Uterus (tissue), 4 donors: ENCODE measurements around the gene SP140L. TPM values are rescaled to one million over a fixed set of nuclear protein-coding genes. Genes with fewer than 3 reads are reported as not detected.
"Not testable (repeated sequence)": the region's sequence is repeated elsewhere in the genome, so short reads cannot be mapped to it uniquely, and the experiment has no call there.

Experiments
- DNase-seq, 2 donors: peaks; one replicate each; pipeline ENCODE4 v3.0.0-alpha.2; 2019 to 2020
- H3K27ac ChIP-seq, 2 donors: fragments of 200-600 bp; sonication (generic); 1 replicate in 1 of 2; 2 replicates in 1 of 2; pipeline ENCODE4 v1.5.1; 2016 to 2018
- H3K27me3 ChIP-seq, 2 donors: fragments of 200-600 bp; sonication (generic); one replicate each; pipeline ENCODE4 v1.5.1; 2018 to 2019; ENCODE audit warnings: control low read depth in 1 of 2
- H3K36me3 ChIP-seq, 2 donors: fragments of 200-600 bp; sonication (generic); one replicate each; pipeline ENCODE4 v1.5.1; 2019; ENCODE audit warnings: control low read depth in 1 of 2
- H3K4me1 ChIP-seq, 2 donors: fragments of 200-600 bp; sonication (generic); one replicate each; pipeline ENCODE4 v1.5.1; 2018 to 2019; ENCODE audit warnings: control low read depth in 1 of 2
- H3K4me3 ChIP-seq, 2 donors: fragments of 200-600 bp; sonication (generic); 1 replicate in 1 of 2; 2 replicates in 1 of 2; pipeline ENCODE4 v1.5.1; 2018 to 2019; ENCODE audit warnings: mild to moderate bottlenecking in 1 of 2
- H3K9me3 ChIP-seq, 2 donors: fragments of 200-600 bp; sonication (generic); one replicate each; pipeline ENCODE4 v1.5.1; 2019; ENCODE audit warnings: control low read depth in 1 of 2
- CTCF ChIP-seq, 4 experiments: fragments of 200-600 bp in 2 of 4; fragments of 450-650 bp in 2 of 4; sonication (generic) in 2 of 4; IDR thresholded peaks; one replicate each; pipeline ENCODE4 v1.5.1; 2016 to 2019; ENCODE audit warnings: antibody characterized with exemption in 4 of 4, mild to moderate bottlenecking in 2 of 4, moderate library complexity in 1 of 4
- POLR2A ChIP-seq, 2 donors: fragments of 450-650 bp; IDR thresholded peaks; one replicate each; pipeline ENCODE4 v1.6.1; 2016; ENCODE audit warnings: antibody characterized with exemption in 2 of 2, mild to moderate bottlenecking in 1 of 2, moderate library complexity in 1 of 2
- intact Hi-C: fragments of 100-400 bp; cut with DNase I; formaldehyde crosslinking; loops from one replicate; pipeline ENCODE4 v1.15.1; 2023; ENCODE audit warnings: low total_unique reads
- total RNA-seq, 4 donors: library from RNA; depleted of rRNA in 3 of 4; stranded (reverse); fragments of >200 nt in 3 of 4; gene quantifications; one replicate each; pipeline versions ENCODE4 v1.1.0 to v1.2.4, GENCODE V29; 2014 to 2023
- donor health status: DM: yes; HTN: yes; CAD: no.

SP140L gene
- total RNA-seq, 4 donors from 2014 or later, result 7.5 to 21.6 (median 14.1) TPM

- Histone ChIP-seq H3K9me3 (no peaks in the 10 kb centered on the region), H3K27ac (no peak overlapping the region), H3K36me3 (no peaks in the 10 kb centered on the region), H3K4me1 (no peaks in the 10 kb centered on the region), H3K27me3 (no peaks in the 10 kb centered on the region), H3K4me3 (no peak overlapping the region)
- TF ChIP-seq CTCF (IDR thresholded peaks at IDR 0.05) (no peak), POLR2A (IDR thresholded peaks at IDR 0.05) (no peak)
- intact Hi-C loops, result no loop called here
- no peak for DNase-seq
Measured at GRCh38 chr2:230383453-230383852, 56.5 kb downstream of the SP140L start.

DNA sequence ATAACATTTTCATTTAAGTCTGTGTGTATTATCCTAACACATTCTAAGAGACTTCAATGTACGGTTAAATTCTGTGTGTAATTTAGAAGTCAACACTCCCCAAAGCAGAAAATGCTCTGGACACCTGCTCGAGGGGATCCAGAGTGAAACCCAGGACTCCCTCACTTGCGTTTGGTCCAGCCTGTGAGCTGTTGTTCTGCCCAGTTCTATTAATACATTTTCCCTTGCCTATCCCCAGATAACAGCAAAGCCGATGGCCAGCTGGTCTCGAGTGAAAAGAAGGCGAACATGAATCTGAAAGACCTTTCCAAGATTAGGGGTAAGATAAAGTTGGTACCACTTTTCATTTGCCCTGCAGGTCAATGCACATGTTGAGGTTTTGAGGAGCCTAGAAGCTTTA is 58.0 kb downstream of the SP140L start:
- intact Hi-C loops, result no loop called here
- Histone ChIP-seq H3K27ac (no peak overlapping the region), H3K4me1 (no peaks in the 10 kb centered on the region), H3K36me3 (no peaks in the 10 kb centered on the region), H3K27me3 (no peaks in the 10 kb centered on the region), H3K9me3 (no peaks in the 10 kb centered on the region), H3K4me3 (no peak overlapping the region)
- DNase-seq, result no peak
- TF ChIP-seq POLR2A (IDR thresholded peaks at IDR 0.05), result no peak
- TF ChIP-seq CTCF (IDR thresholded peaks at IDR 0.05), result no peak

DNA sequence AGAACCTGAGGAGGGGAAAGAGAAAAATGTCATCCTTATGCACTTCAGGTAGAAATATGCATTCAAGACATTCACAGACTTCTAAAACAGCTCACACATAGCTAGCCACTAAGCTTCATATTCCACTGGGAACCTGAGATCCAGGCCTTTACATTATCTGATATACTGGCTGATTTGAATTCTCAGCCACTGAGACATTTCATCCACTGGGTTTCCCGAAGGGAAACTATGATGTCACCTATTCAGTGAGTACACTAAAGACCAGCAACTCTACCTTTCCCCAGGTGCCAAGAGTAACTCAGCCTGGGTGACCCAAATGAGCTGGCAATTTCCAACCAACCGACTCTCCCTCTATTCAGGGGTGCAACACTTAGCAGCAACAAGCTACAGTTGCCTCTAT is 67.3 kb downstream of the SP140L start:
- intact Hi-C loops, result no loop called here
- no peaks in the 10 kb centered on the region for H3K4me1 ChIP-seq
- H3K27ac ChIP-seq, result no peak overlapping the region
- H3K27me3 ChIP-seq, result no peaks in the 10 kb centered on the region
- no peak for TF ChIP-seq CTCF (IDR thresholded peaks at IDR 0.05)
- no peak for TF ChIP-seq POLR2A (IDR thresholded peaks at IDR 0.05)
- no peak for DNase-seq
- no peaks in the 10 kb centered on the region for H3K36me3 ChIP-seq
- H3K4me3 ChIP-seq, result no peak overlapping the region
- no peaks in the 10 kb centered on the region for H3K9me3 ChIP-seq

- H3K4me1 ChIP-seq, H3K4me3 ChIP-seq, DNase-seq, intact Hi-C loops, H3K27me3 ChIP-seq, H3K9me3 ChIP-seq, H3K36me3 ChIP-seq, H3K27ac ChIP-seq: not testable (repeated sequence)
Measured at GRCh38 chr2:230398698-230399097, 71.7 kb downstream of the SP140L start.

GRCh38 chr2:230400041-230400440 is 73.0 kb downstream of the SP140L start:
- intact Hi-C loops, result no loop called here
- H3K4me1 ChIP-seq, result no peaks in the 10 kb centered on the region
- TF ChIP-seq CTCF (IDR thresholded peaks at IDR 0.05) (no peak), POLR2A (IDR thresholded peaks at IDR 0.05) (no peak)

GRCh38 chr2:230400454-230400853 is 73.5 kb downstream of the SP140L start:
- no peak overlapping the region for H3K4me3 ChIP-seq
- no peak for DNase-seq
- H3K27me3 ChIP-seq, result no peaks in the 10 kb centered on the region
- no peaks in the 10 kb centered on the region for H3K4me1 ChIP-seq
- no peak overlapping the region for H3K27ac ChIP-seq
- H3K36me3 ChIP-seq, result no peaks in the 10 kb centered on the region
- intact Hi-C loops, result no loop called here
- no peak for TF ChIP-seq CTCF (IDR thresholded peaks at IDR 0.05)
- TF ChIP-seq POLR2A (IDR thresholded peaks at IDR 0.05), result no peak
- no peaks in the 10 kb centered on the region for H3K9me3 ChIP-seq

More at GRCh38 chr2:230400041-230400440, 73.0 kb downstream of the SP140L start:
- DNase-seq, result no peak
- no peaks in the 10 kb centered on the region for H3K27me3 ChIP-seq
- H3K36me3 ChIP-seq, result no peaks in the 10 kb centered on the region
- H3K9me3 ChIP-seq, result no peaks in the 10 kb centered on the region
- no peak overlapping the region for H3K27ac ChIP-seq
- H3K4me3 ChIP-seq, result no peak overlapping the region

- H3K4me1 ChIP-seq, H3K36me3 ChIP-seq, H3K4me3 ChIP-seq, H3K27me3 ChIP-seq, intact Hi-C loops, H3K9me3 ChIP-seq, H3K27ac ChIP-seq, DNase-seq: not testable (repeated sequence)
Measured at GRCh38 chr2:230401026-230401425, 74.0 kb downstream of the SP140L start.
